Measurements from ENCODE around the gene TCAP.

GRCh38 chr17:39652587-39653315 is 12.4 kb upstream of the TCAP start:
- no peak for TF ChIP-seq CTCF (IDR thresholded peaks at IDR 0.05)
- no peak for TF ChIP-seq POLR2AphosphoS5 (IDR thresholded peaks at IDR 0.05)
- TF ChIP-seq POLR2A (IDR thresholded peaks at IDR 0.05), result no peak

All from gastroesophageal sphincter (tissue), 3 donors.